Muscle layer of duodenum (tissue), 2 donors: Measurements from ENCODE around the gene COQ10B.
"Not testable (repeated sequence)": the region's sequence is repeated elsewhere in the genome, so short reads cannot be mapped to it uniquely, and the experiment has no call there.

Experiments used
- H3K27ac ChIP-seq: one replicate; pipeline ENCODE4 v1.7.0; 2013; ENCODE audit warnings: mild to moderate bottlenecking, low read length
- H3K27me3 ChIP-seq: one replicate; pipeline ENCODE4 v1.7.0; 2013; ENCODE audit warnings: low read depth, mild to moderate bottlenecking, control low read depth, low read length
- H3K36me3 ChIP-seq, 2 donors: one replicate each; pipeline ENCODE4 v1.7.0; 2013; ENCODE audit warnings: low read length in 2 of 2, control low read depth in 1 of 2, mild to moderate bottlenecking in 1 of 2; ENCODE audit not compliant: insufficient read depth in 2 of 2, control insufficient read depth in 1 of 2
- H3K4me1 ChIP-seq, 2 donors: one replicate each; pipeline ENCODE4 v1.7.0; 2013; ENCODE audit warnings: low read length in 2 of 2, mild to moderate bottlenecking in 2 of 2, control low read depth in 1 of 2, moderate library complexity in 1 of 2; ENCODE audit not compliant: insufficient read depth in 2 of 2, control insufficient read depth in 1 of 2
- H3K4me3 ChIP-seq, 2 donors: one replicate each; pipeline ENCODE4 v1.7.0; 2013; ENCODE audit warnings: low read length in 2 of 2, low read depth in 1 of 2, mild to moderate bottlenecking in 1 of 2
- H3K9me3 ChIP-seq, 2 donors: one replicate each; pipeline ENCODE4 v1.7.0; 2013; ENCODE audit warnings: low read length in 2 of 2, control low read depth in 1 of 2, mild to moderate bottlenecking in 1 of 2; ENCODE audit not compliant: control insufficient read depth in 1 of 2
- donor health status: healthy.

The COQ10B gene

GRCh38 chr2:197453914-197454398 is 604 bp downstream of the COQ10B start:
- Histone ChIP-seq H3K9me3 (no peaks in the 10 kb centered on the region), H3K27ac (peak overlapping the region; percentile 100), H3K27me3 (no peaks in the 10 kb centered on the region), H3K4me3 (peak overlapping the region; percentile 80 to 85), H3K4me1 (peaks cover 6 to 10% of the 10 kb centered on the region in 2 donors), H3K36me3 (peaks cover 0 to 11% of the 10 kb centered on the region in 2 donors)

GRCh38 chr2:197454923-197455322 is 1.6 kb downstream of the COQ10B start:
- peaks cover 0 to 11% of the 10 kb centered on the region in 2 donors for H3K36me3 ChIP-seq
- H3K27ac ChIP-seq, result peak overlapping the region; percentile 100
- no peaks in the 10 kb centered on the region for H3K9me3 ChIP-seq
- no peaks in the 10 kb centered on the region for H3K27me3 ChIP-seq
- peaks cover 6 to 16% of the 10 kb centered on the region in 2 donors for H3K4me1 ChIP-seq
- peak overlapping the region; percentile 80 to 85 for H3K4me3 ChIP-seq

- H3K36me3 ChIP-seq, result peaks cover 0 to 16% of the 10 kb centered on the region in 2 donors
- H3K4me1 ChIP-seq, result peaks cover 6 to 16% of the 10 kb centered on the region in 2 donors
- H3K4me3 ChIP-seq, result peak overlapping the region in 1 of 2 donors; percentile 85
- no peaks in the 10 kb centered on the region for H3K27me3 ChIP-seq
- H3K27ac ChIP-seq, result no peak overlapping the region
- no peaks in the 10 kb centered on the region for H3K9me3 ChIP-seq
Observed at GRCh38 chr2:197455428-197455827, 2.1 kb downstream of the COQ10B start.

- H3K9me3 ChIP-seq, result no peaks in the 10 kb centered on the region
- H3K36me3 ChIP-seq, result peaks cover 12 to 20% of the 10 kb centered on the region in 2 donors
Observed at GRCh38 chr2:197460649-197461048, 7.3 kb downstream of the COQ10B start.

GRCh38 chr2:197461057-197461456 is 7.7 kb downstream of the COQ10B start:
- H3K4me3 ChIP-seq, result no peak overlapping the region
- no peaks in the 10 kb centered on the region for H3K27me3 ChIP-seq
- no peaks in the 10 kb centered on the region for H3K9me3 ChIP-seq
- H3K4me1 ChIP-seq, result peaks cover 0 to 12% of the 10 kb centered on the region in 2 donors
- H3K27ac ChIP-seq, result peak overlapping the region; percentile 25
- peaks cover 16 to 23% of the 10 kb centered on the region in 2 donors for H3K36me3 ChIP-seq

More at GRCh38 chr2:197460649-197461048, 7.3 kb downstream of the COQ10B start:
- Histone ChIP-seq H3K4me1 (peaks cover 0 to 12% of the 10 kb centered on the region in 2 donors), H3K27me3 (no peaks in the 10 kb centered on the region), H3K4me3 (no peak overlapping the region), H3K27ac (no peak overlapping the region)

- H3K27me3 ChIP-seq, result no peaks in the 10 kb centered on the region
- no peak overlapping the region for H3K27ac ChIP-seq
- no peak overlapping the region for H3K4me3 ChIP-seq
- peaks cover 0 to 12% of the 10 kb centered on the region in 2 donors for H3K4me1 ChIP-seq
- H3K36me3 ChIP-seq, result peaks cover 28 to 42% of the 10 kb centered on the region in 2 donors
- H3K9me3 ChIP-seq, result no peaks in the 10 kb centered on the region
Observed at GRCh38 chr2:197464175-197464574, 10.8 kb downstream of the COQ10B start.

GRCh38 chr2:197472166-197472565 is 18.8 kb downstream of the COQ10B start:
- no peak overlapping the region for H3K4me3 ChIP-seq
- no peaks in the 10 kb centered on the region for H3K9me3 ChIP-seq
- no peaks in the 10 kb centered on the region for H3K4me1 ChIP-seq
- H3K36me3 ChIP-seq, result peaks cover 39 to 57% of the 10 kb centered on the region in 2 donors
- H3K27me3 ChIP-seq, result no peaks in the 10 kb centered on the region
- no peak overlapping the region for H3K27ac ChIP-seq

- Histone ChIP-seq H3K36me3 (peaks cover 28 to 42% of the 10 kb centered on the region in 2 donors), H3K27me3 (no peaks in the 10 kb centered on the region), H3K4me3 (no peak overlapping the region), H3K9me3 (no peaks in the 10 kb centered on the region), H3K4me1 (no peaks in the 10 kb centered on the region), H3K27ac (no peak overlapping the region)
Observed at GRCh38 chr2:197477797-197478196, 24.4 kb downstream of the COQ10B start.

GRCh38 chr2:197480165-197481036 is 27.0 kb downstream of the COQ10B start:
- Histone ChIP-seq H3K36me3 (peaks cover 20 to 22% of the 10 kb centered on the region in 2 donors), H3K4me1 (no peaks in the 10 kb centered on the region), H3K4me3 (no peak overlapping the region), H3K9me3 (no peaks in the 10 kb centered on the region), H3K27ac (no peak overlapping the region), H3K27me3 (no peaks in the 10 kb centered on the region)

GRCh38 chr2:197484248-197484647 is 30.9 kb downstream of the COQ10B start:
- H3K9me3 ChIP-seq, H3K4me1 ChIP-seq, H3K27ac ChIP-seq, H3K4me3 ChIP-seq, H3K27me3 ChIP-seq: not testable (repeated sequence)
- peaks cover 28 to 30% of the 10 kb centered on the region in 2 donors for H3K36me3 ChIP-seq

GRCh38 chr2:197486175-197486574 is 32.8 kb downstream of the COQ10B start:
- H3K27me3 ChIP-seq, result no peaks in the 10 kb centered on the region
- no peaks in the 10 kb centered on the region for H3K9me3 ChIP-seq
- H3K36me3 ChIP-seq, result peaks cover 46% of the 10 kb centered on the region in 2 donors
- H3K4me3 ChIP-seq, result no peak overlapping the region
- H3K27ac ChIP-seq, result no peak overlapping the region
- no peaks in the 10 kb centered on the region for H3K4me1 ChIP-seq
